HS-27A (cell line): ENCODE measurements around the gene CSRNP3.

ENCODE experiments used
- DNase-seq: peaks from one replicate; pipeline ENCODE4 v3.0.0-alpha.2; 2012; ENCODE audit warnings: low read depth, missing footprints

CSRNP3 gene

DNA sequence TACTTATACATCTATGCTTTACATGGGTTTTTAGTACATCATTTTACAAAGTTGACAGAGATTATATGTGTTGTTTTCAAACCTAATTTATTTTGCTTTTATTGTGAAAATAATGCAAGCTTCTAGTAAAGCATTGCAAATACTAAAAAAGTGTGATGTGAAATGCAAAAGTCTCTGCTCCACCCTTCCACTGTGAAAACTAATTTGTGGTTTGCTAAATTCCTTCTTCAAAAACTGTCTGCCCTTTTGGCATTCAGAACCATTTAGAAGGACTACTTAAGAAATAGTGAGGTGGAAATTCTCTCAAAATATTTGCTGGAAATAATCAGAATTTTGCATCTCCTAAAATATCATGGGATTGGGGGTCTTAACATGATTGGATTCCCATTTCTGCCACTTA, 78.4 kb downstream of the CSRNP3 start:
- DNase-seq: no peak

- DNase-seq: no peak
Measured at GRCh38 chr2:165549619-165550018, 80.1 kb downstream of the CSRNP3 start.

DNA sequence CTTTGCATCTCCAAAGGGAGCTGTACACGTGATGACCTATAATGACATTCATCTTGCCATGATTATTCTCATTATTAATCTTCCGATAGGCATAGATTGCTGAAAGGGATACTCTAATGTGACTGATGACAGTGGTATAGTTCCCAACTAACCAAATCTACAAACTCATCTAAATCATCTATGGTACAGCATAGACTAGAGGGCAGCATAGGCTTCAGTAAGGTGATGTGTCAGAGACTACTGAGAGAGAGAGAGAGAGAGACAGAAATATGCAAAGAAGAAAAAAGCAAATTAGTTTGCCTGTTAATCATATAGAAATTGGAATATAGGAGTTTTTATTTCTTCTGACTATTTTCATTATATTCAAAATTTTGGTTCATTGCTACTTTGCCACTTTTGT, 89.3 kb downstream of the CSRNP3 start:
- no peak for DNase-seq

- no peak for DNase-seq
Measured at GRCh38 chr2:165560377-165560988, 91.0 kb downstream of the CSRNP3 start.

GRCh38 chr2:165561516-165561915, 92.0 kb downstream of the CSRNP3 start:
- DNase-seq: no peak

GRCh38 chr2:165562233-165562632, 92.7 kb downstream of the CSRNP3 start:
- DNase-seq: no peak

GRCh38 chr2:165563468-165564225, 94.1 kb downstream of the CSRNP3 start:
- DNase-seq: no peak

- no peak for DNase-seq
Measured at GRCh38 chr2:165566008-165566407, 96.5 kb downstream of the CSRNP3 start.

DNA sequence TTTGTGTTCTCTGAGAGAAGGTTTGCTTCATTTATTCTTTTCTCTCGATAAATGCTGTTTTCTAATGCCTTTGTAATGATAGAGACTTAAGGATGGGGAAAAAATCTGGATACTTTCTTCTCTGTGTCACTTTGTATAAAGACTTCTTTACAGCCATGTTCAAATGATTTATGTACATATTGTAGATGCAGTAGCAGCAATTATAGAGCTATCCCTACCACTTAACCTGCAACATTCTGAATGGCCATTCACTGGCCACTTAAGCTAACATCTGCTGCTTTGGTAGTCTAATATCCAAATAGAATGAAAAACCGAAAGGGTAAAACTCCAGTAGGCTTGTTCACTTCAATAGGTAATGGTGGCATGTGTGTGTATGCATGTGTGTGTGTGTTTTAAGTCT, 97.8 kb downstream of the CSRNP3 start:
- DNase-seq: no peak

- DNase-seq: no peak
Measured at GRCh38 chr2:165568361-165568760, 98.9 kb downstream of the CSRNP3 start.

DNA sequence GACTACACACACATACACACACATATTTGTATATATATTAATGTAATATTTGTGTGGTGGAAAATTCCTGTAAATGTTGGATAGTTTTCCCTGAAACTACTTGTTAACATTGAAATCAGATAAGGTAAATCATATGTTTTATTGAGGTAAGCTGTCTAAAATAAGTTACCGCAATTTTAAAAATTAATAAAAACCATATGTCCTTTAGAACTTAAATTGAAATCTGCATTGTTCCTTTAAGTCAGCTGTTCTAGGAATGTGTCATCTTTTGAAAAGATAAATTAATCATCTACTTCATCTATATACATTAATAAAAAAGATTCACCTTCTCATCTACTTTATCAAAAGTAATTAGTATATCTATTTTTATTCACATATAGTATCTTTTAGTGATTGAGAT, 102.0 kb downstream of the CSRNP3 start:
- no peak for DNase-seq

DNA sequence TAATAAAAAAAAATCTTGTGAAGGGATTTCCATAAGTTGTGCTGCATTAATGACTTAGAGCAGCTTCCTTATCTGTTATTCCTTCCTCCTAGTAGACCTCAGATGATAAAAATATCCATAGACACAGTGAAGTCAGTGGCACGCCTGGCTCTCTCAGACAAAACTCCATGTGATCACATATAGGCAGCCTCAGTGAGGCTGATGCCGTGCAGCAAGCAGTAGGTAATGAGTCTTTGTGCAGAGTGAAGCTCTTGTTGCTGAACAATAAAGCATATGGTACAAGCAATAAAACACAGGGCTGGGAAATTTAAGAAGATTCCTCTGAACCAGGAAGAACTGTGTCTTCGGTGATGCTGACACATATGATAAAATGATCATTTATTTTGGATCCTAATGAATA, 102.7 kb downstream of the CSRNP3 start:
- DNase-seq: no peak

- no peak for DNase-seq
Measured at GRCh38 chr2:165573534-165574461, 104.3 kb downstream of the CSRNP3 start.

- no peak for DNase-seq
Measured at GRCh38 chr2:165575044-165575615, 105.6 kb downstream of the CSRNP3 start.

GRCh38 chr2:165576409-165577154, 107.1 kb downstream of the CSRNP3 start:
- no peak for DNase-seq

GRCh38 chr2:165582409-165582808, 112.9 kb downstream of the CSRNP3 start:
- DNase-seq: no peak

DNA sequence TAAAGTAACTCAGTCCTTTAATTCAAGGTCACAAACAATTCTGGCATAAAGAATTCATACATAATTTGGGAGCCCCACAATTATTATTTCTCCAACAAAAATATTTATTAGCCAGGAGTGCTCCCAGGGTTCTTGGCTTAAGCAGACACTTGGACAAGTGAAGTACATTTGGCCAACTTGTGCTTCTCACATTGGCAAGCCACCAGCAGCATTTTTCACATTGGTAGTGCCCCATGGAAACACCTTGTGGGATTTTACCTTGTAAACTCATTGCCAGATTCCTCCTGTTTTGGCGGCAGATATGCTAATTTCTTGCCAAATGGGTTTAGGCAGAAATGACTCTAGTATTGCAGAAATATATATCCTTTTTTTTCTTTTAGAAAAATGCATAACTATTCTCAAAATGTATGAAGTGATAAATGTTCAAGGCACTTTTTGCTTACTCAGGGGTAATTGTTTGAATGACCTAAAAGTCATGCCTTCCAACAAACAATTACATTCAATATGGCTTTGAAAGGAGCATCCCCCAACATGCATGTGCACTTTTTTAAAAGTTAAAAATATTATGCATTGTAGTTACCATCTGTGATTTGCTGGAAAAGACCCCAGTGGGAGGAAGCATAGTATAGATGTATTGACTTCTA, 113.5 kb downstream of the CSRNP3 start:
- DNase-seq: no peak

DNA sequence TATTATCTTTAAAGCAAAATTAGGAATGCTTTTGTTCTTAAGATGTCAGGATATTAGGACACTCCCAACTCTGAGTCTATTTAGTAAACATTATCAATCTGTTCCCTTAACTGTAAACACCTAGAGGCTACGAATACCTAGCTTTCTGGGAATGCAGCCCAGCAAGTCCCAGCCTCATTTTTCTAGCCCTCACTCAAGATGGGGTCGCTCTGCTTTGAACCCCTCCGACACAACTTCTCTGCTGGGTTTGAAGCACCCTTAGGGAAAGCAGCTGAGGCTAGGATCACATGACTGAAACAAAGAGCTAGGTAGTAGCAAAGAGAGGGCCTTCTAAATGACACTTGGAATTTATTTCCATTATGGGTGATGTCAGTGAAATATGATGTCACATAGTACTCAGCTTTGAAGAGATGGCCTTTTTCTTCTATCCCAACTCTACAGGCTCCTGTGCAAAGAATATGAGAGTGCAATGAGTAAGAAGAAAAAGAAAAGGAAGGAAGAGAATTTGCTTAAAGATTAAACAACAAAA, 114.7 kb downstream of the CSRNP3 start:
- no peak for DNase-seq

- DNase-seq: no peak
Measured at GRCh38 chr2:165586019-165586418, 116.5 kb downstream of the CSRNP3 start.

DNA sequence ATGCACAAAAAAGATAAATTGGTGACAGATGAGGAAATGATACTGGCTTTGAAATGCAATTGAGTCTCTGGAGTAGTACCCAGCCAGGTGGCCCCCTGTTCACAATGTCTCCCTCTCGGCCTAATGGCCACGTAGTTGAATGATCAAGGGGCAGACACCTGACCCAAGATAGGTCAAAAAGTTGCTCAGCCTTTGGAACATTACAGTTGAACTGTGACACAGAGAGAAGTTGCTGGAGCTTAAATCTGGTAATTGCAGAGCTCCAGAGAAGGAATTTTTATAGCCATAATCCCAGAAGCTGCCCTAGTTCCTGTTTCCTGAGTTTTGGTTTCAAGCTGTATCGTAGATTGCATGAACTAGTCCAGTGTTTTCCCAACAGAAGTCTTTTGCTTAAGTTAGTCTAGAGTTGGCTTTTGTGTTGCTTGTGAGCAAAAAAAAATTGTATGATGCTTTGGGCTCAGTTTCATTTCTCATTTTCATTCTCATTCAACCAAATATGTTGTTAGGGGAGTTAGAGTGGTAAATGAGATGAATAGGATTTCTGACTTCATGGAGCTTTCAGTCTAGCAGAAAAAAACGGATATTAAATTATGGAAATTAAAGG, 117.9 kb downstream of the CSRNP3 start:
- no peak for DNase-seq
